Brain microvascular endothelial cell (primary cell): ENCODE data around the gene DIPK1A.
A peak's percentile ranks its signal among the peaks of the same experiment; 100 is the strongest.

Experiments used
- DNase-seq: peaks from one replicate; pipeline ENCODE4 v3.0.0-alpha.2; 2020
- H3K27ac ChIP-seq: fragments of 250-450 bp; sonication (Bioruptor Pico); 2 replicates; pipeline ENCODE4 v1.5.1; 2020; ENCODE audit warnings: mild to moderate bottlenecking, moderate library complexity
- H3K27me3 ChIP-seq: fragments of 250-450 bp; sonication (Bioruptor Pico); replicated peaks from 2 replicates; pipeline ENCODE4 v1.5.1; 2020; ENCODE audit warnings: mild to moderate bottlenecking
- H3K36me3 ChIP-seq: fragments of 250-450 bp; sonication (Bioruptor Pico); replicated peaks from 2 replicates; pipeline ENCODE4 v1.5.1; 2020; ENCODE audit warnings: mild to moderate bottlenecking
- H3K4me3 ChIP-seq: 2 replicates; pipeline ENCODE4 v1.5.1; 2011; ENCODE audit warnings: low read depth, mild to moderate bottlenecking, control low read depth, low read length, moderate library complexity
- in situ Hi-C: cut with HindIII; loops from 2 replicates; pipeline ENCODE4 v1.10.0; 2017; ENCODE audit warnings: low sequenced_read_pairs, low pct_ligation_motif_present
- TF ChIP-seq, protein P1 (sequence below): IDR thresholded peaks from 2 replicates; pipeline ENCODE4 v1.5.1; 2011; ENCODE audit warnings: low read depth, mild to moderate bottlenecking, moderate library complexity, low read length, control low read depth, inconsistent platforms; ENCODE audit errors: missing control alignments

DIPK1A gene

DNA sequence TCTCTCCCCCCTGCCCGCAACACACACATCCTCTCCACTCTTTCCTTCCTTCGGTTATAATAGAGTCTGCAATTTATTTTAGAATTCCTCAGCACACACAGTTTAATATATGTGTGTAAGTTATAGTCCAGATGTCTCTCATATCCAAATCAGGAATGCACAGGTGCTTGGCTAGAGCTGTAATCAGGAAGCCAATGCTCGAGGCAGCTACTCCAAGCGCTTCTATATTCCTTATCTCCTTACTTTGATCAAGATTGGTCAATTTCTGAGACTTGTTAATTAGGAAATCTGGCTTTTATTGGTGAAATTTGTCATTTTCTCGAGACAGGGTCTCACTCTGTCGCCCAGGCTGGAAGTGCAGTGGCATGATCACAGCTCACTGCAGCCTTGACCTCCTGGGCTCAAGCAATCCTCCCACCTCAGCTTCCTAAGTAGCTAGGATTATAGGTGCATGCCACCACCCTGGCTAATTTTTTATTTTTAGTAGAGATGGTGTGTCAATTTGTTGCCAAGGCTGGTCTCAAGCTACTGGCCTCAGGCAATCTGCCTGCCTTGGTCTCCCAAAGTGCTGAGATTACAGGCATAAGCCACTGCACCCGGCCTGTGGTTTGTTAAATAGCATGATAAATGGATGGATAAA is 101.7 kb downstream of the DIPK1A start:
- Histone ChIP-seq H3K27me3 (no peaks in the 10 kb centered on the region), H3K36me3 (no peaks in the 10 kb centered on the region), H3K27ac (no peak overlapping the region), H3K4me3 (no peak overlapping the region)
- DNase-seq = no peak
- TF ChIP-seq, protein P1, sequence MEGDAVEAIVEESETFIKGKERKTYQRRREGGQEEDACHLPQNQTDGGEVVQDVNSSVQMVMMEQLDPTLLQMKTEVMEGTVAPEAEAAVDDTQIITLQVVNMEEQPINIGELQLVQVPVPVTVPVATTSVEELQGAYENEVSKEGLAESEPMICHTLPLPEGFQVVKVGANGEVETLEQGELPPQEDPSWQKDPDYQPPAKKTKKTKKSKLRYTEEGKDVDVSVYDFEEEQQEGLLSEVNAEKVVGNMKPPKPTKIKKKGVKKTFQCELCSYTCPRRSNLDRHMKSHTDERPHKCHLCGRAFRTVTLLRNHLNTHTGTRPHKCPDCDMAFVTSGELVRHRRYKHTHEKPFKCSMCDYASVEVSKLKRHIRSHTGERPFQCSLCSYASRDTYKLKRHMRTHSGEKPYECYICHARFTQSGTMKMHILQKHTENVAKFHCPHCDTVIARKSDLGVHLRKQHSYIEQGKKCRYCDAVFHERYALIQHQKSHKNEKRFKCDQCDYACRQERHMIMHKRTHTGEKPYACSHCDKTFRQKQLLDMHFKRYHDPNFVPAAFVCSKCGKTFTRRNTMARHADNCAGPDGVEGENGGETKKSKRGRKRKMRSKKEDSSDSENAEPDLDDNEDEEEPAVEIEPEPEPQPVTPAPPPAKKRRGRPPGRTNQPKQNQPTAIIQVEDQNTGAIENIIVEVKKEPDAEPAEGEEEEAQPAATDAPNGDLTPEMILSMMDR = no peak
- in situ Hi-C loops = no loop called here

DNA sequence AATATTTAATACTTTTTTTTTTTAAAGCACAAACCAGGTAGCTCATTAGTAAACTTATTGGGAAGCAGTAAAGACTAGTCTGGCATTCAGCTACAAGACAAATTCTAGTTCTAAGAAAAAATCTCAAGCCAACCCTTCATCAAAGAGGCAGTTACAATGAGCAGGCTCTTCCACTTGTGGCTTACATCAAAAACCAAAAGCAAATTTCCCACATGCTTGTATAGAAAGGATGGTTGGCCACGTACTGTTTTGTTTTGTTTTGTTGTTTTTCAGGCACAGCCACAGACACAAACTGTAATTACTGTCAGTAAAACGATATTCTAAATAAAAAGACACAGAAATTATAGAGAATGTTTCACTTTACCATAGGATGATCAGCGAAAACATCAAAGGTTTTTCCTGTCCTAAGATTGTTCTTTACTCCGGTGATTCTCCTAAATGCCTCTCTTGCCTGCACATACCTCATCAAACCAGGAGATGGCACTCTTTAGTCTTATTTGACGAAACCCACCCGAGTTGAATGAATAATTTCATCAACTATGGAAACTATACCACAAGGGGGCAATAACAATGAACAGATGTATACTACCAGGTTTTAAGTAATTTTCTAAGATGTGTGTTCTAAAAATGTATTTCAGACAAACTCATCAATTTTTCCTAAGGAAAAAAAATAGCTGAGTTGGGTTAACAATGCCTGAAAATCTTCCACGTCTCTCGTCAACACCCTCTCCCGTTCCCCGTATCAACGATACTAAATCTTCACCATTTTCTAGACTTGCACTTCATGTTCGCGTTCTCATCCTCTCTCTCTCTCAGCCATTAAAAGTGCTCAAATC is 102.5 kb downstream of the DIPK1A start:
- peak; percentile 79 for DNase-seq

DNA sequence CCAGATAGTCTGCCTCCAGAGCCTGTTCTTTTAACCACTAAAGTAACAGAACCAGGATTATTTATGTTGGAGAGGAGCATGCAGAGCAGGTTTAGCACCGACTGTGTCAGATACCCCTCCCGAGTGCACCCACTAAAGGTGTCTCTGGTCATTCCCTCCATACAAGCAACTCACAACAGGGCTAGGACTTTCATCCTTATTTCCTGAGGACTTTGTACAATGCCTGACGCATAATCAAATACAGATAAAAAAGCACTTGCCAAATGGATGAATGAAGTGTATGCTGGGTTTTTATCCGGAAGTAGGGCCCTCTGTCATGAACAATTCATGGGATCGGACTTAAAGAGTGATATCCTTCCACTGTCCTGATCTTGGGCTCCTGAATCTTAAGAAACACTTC is 103.4 kb downstream of the DIPK1A start:
- TF ChIP-seq, protein P1 = no peak
- in situ Hi-C loops = no loop called here
- Histone ChIP-seq H3K4me3 (no peak overlapping the region), H3K27me3 (no peaks in the 10 kb centered on the region), H3K36me3 (no peaks in the 10 kb centered on the region), H3K27ac (no peak overlapping the region)
- no peak for DNase-seq

More for the DNA sequence above, 102.5 kb downstream of the DIPK1A start:
- TF ChIP-seq, protein P1 = peak; percentile 82
- in situ Hi-C loops = no loop called here
- Histone ChIP-seq H3K27ac (no peak overlapping the region), H3K36me3 (no peaks in the 10 kb centered on the region), H3K4me3 (no peak overlapping the region), H3K27me3 (no peaks in the 10 kb centered on the region)

DNA sequence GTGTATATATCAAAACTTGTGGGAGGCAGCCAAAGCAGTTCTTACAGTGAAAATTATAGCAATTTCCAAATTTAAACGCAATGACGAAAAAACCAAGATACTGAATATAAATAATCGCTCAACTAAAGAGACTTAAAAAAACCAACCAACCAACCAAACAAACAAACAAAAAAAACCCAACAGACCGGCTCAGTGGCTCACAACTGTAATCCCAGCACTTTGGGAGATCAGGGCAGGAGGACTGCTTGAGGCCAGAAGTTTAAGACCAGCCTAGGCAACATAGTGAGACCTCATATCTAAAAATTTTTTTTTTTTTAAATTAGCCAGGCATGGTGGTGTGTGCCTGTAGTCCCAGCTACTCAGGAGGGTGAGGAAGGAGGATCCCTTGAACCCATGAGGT is 106.0 kb downstream of the DIPK1A start:
- no peak overlapping the region for H3K4me3 ChIP-seq

DNA sequence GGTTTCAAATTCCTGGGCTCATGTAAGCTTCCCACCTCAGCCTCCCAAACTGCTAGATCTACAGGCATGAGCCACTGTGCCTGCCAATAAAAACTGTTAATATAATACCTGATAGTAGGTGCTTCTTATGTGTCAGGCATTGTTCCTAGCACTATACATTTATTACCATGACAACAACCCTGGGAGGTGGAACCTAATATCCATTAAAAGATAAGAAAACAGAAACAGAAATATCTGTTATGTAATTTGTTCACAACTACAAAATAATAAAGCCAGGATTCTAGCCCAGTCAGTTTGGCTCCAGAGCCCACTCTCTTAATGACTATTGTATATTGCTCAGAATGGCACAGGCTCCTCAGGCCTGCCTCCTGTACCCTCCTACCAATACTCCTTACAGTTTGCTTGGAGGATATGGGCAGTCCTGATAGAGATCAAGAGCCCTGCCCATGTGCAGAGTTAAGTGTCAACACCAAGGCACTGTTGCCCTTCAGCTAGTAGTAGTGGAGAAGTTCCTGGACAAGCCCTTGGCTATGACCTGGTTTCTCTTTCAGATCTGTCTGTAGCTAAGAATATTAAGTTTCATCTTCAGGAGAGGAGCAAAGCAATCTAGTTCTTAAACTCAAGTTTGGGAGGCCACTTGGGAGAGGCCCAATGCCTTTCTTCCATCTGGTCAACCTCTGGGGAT is 107.0 kb downstream of the DIPK1A start:
- Histone ChIP-seq H3K4me3 (no peak overlapping the region), H3K27me3 (no peaks in the 10 kb centered on the region), H3K36me3 (no peaks in the 10 kb centered on the region), H3K27ac (no peak overlapping the region)
- TF ChIP-seq, protein P1 = no peak
- no peak for DNase-seq
- in situ Hi-C loops = no loop called here

More for the DNA sequence above, 106.0 kb downstream of the DIPK1A start:
- in situ Hi-C loops = no loop called here
- Histone ChIP-seq H3K27ac (no peak overlapping the region), H3K36me3 (no peaks in the 10 kb centered on the region), H3K27me3 (no peaks in the 10 kb centered on the region)
- no peak for DNase-seq
- TF ChIP-seq, protein P1 = no peak
